ENCODE measurements around the gene ANO10. TPM values are rescaled to one million over a fixed set of nuclear protein-coding genes. Genes with fewer than 3 reads are reported as not detected.

The ANO10 gene
- total RNA-seq, 1 donor = 7.1 TPM

DNA sequence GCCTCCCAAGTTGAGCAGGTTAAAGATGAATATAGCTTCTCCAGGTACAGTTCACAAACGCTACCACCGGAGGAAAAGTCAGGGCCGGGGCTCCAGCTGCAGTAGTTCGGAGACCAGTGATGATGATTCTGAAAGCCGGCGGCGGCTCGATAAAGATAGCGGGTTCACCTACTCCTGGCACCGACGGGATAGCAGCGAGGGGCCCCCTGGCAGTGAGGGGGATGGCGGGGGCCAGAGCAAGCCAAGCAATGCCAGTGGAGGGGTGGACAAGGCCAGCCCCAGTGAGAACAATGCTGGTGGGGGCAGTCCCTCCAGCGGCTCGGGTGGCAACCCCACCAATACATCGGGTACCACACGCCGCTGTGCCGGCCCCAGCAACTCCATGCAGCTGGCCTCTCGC is 274.0 kb downstream of the ANO10 start:
- Histone ChIP-seq H3K9me3 (ENCODE audit: low read depth, low read length) (peaks cover 9% of the 10 kb centered on the region), H3K4me3 (ENCODE audit: low read length) (no peak overlapping the region), H3K27me3 (ENCODE audit: insufficient read depth, low read length) (no peaks in the 10 kb centered on the region), H3K4me1 (ENCODE audit: insufficient read depth, low read length) (peaks cover 30% of the 10 kb centered on the region)

DNA sequence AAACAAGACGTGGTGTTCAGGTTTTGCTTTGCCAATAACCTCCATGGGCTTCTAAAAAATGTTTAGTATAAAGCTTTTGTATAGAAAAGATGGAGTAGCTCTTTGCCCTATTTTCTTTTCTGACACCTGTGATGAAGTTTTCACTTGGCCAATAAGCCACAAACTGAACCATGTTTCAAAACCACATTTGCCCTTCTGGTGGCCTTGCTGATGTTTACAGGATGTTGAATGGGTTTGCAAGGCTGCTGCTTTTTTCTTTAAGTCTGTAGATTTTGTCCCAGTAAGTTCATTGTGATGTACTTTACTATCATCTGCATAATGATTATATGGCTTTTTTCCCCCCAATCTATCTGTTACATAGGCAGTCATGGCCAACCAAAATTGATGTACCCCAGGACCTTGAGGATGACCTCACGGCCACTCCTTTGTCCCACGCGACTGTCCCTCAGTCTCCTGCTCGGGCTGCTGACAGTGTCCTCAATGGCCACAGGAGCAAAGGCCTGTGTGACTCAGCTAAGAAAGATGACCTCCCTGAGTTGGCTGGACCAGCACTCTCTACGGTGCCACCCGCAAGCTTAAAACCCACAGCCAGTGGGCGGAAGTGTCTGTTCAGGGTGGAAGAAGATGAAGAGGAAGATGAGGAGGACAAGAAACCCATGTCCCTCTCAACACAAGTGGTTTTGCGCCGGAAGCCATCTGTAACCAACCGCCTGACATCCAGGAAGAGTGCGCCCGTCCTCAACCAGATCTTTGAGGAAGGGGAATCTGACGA is 274.6 kb downstream of the ANO10 start:
- Histone ChIP-seq H3K27me3 (ENCODE audit: insufficient read depth, low read length) (no peaks in the 10 kb centered on the region), H3K9me3 (ENCODE audit: low read depth, low read length) (peaks cover 5% of the 10 kb centered on the region), H3K4me3 (ENCODE audit: low read length) (no peak overlapping the region), H3K4me1 (ENCODE audit: insufficient read depth, low read length) (peaks cover 33% of the 10 kb centered on the region)

GRCh38 chr3:43345877-43346276 is 275.9 kb downstream of the ANO10 start:
- no peak overlapping the region for H3K4me3 ChIP-seq (ENCODE audit: low read length)
- no peaks in the 10 kb centered on the region for H3K27me3 ChIP-seq (ENCODE audit: insufficient read depth, low read length)
- peaks cover 33% of the 10 kb centered on the region for H3K4me1 ChIP-seq (ENCODE audit: insufficient read depth, low read length)
- no peaks in the 10 kb centered on the region for H3K9me3 ChIP-seq (ENCODE audit: low read depth, low read length)

- Histone ChIP-seq H3K4me1 (ENCODE audit: insufficient read depth, low read length) (peaks cover 33% of the 10 kb centered on the region), H3K9me3 (ENCODE audit: low read depth, low read length) (no peaks in the 10 kb centered on the region), H3K27me3 (ENCODE audit: insufficient read depth, low read length) (no peaks in the 10 kb centered on the region), H3K4me3 (ENCODE audit: low read length) (no peak overlapping the region)
These were observed 276.6 kb downstream of the ANO10 start for GRCh38 chr3:43345246-43345645.

- Histone ChIP-seq H3K4me1 (ENCODE audit: insufficient read depth, low read length) (peaks cover 33% of the 10 kb centered on the region), H3K9me3 (ENCODE audit: low read depth, low read length) (no peaks in the 10 kb centered on the region), H3K27me3 (ENCODE audit: insufficient read depth, low read length) (no peaks in the 10 kb centered on the region), H3K4me3 (ENCODE audit: low read length) (no peak overlapping the region)
These were observed 277.3 kb downstream of the ANO10 start for GRCh38 chr3:43344520-43344919.

DNA sequence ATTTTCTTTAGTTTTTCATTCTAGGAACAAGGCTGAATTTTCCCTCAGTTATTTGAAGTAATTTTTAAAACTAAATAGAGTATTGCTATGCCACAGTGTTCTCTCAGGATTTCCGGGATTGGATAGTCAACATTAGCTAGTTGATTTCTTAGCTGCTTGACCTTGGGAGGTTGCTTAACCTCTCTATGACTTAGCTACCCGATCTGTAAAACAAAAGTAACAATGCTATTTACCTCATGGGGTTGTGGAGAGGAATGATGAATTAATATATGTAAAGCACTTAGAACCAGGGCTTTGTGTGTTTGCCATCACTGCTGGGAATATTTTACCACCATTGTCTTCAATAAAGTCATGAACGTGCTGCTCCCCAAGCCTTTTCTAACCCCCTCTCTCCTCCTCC is 278.0 kb downstream of the ANO10 start:
- Histone ChIP-seq H3K4me1 (ENCODE audit: insufficient read depth, low read length) (peaks cover 33% of the 10 kb centered on the region), H3K9me3 (ENCODE audit: low read depth, low read length) (peaks cover 4% of the 10 kb centered on the region), H3K4me3 (ENCODE audit: low read length) (no peak overlapping the region), H3K27me3 (ENCODE audit: insufficient read depth, low read length) (no peaks in the 10 kb centered on the region)

DNA sequence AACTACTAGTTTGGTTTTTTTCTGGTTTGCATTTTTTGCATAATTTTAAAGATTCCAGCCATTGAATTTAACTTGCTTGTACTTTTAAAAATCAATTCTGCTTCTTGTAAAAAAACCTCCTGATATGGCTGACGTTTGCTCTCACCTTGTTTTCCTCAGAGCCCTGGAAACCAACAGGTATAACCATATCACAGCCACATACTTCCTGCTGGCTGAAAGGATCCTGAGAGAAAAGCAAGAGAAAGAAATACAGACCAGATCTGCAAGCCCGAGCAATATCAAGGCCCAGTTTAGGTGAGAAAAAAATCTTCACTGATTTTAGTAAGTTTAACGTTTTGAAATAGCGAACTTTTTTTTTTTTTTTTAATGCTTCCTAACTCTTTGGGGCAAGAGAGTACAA is 278.6 kb downstream of the ANO10 start:
- H3K4me1 ChIP-seq (ENCODE audit: insufficient read depth, low read length) = peaks cover 30% of the 10 kb centered on the region
- H3K4me3 ChIP-seq (ENCODE audit: low read length) = no peak overlapping the region
- H3K9me3 ChIP-seq (ENCODE audit: low read depth, low read length) = peaks cover 10% of the 10 kb centered on the region
- H3K27me3 ChIP-seq (ENCODE audit: insufficient read depth, low read length) = no peaks in the 10 kb centered on the region

- Histone ChIP-seq H3K4me3 (ENCODE audit: low read length) (no peak overlapping the region), H3K9me3 (ENCODE audit: low read depth, low read length) (peaks cover 20% of the 10 kb centered on the region), H3K4me1 (ENCODE audit: insufficient read depth, low read length) (peaks cover 23% of the 10 kb centered on the region), H3K27me3 (ENCODE audit: insufficient read depth, low read length) (no peaks in the 10 kb centered on the region)
These were observed 280.0 kb downstream of the ANO10 start for GRCh38 chr3:43341788-43342187.

DNA sequence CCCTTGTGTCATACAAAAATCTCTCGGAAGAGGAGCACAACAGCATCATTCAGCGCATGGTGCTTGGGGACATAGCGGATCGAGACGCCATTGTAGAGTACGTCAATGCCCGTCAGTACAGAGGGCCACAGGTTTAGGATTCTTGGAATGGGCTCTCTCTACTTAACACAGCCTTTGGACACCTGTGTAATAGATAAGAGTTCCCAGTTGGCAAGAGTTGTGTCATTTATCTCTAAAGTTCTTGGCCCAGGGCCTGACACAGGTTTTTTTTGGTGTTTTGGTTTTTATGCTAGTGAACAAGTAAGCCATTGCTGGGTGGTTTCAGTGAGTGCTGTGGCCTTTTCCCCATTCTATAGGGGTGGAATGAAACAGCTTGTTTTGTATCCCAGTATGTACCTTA is 281.4 kb downstream of the ANO10 start:
- peaks cover 12% of the 10 kb centered on the region for H3K4me1 ChIP-seq (ENCODE audit: insufficient read depth, low read length)
- H3K27me3 ChIP-seq (ENCODE audit: insufficient read depth, low read length) = no peaks in the 10 kb centered on the region
- H3K9me3 ChIP-seq (ENCODE audit: low read depth, low read length) = peaks cover 28% of the 10 kb centered on the region
- no peak overlapping the region for H3K4me3 ChIP-seq (ENCODE audit: low read length)

DNA sequence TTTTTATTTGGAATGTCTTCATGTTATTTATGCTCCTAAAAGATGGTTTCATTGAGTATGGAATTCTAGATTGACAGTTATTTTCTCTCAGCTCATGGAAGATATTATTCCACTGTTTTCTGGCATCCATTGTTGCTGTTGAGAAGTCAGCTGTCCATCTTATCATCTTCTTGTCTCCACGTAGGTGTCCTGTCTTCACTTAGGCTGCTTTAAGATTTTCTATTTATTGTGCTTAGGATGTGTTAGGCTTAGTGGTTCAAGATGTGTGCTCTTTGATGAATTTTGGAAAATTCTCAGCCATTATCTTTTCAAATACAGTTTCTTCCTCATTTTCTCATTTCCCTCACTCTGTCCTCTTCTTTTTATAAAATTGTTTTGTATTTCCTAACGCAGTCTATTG is 283.5 kb downstream of the ANO10 start:
- Histone ChIP-seq H3K4me3 (ENCODE audit: low read length) (no peak overlapping the region), H3K9me3 (ENCODE audit: low read depth, low read length) (peaks cover 31% of the 10 kb centered on the region), H3K4me1 (ENCODE audit: insufficient read depth, low read length) (peaks cover 4% of the 10 kb centered on the region), H3K27me3 (ENCODE audit: insufficient read depth, low read length) (no peaks in the 10 kb centered on the region)

GRCh38 chr3:43335799-43336198 is 286.0 kb downstream of the ANO10 start:
- Histone ChIP-seq H3K4me3 (ENCODE audit: low read length) (no peak overlapping the region), H3K27me3 (ENCODE audit: insufficient read depth, low read length) (no peaks in the 10 kb centered on the region), H3K4me1 (ENCODE audit: insufficient read depth, low read length) (peaks cover 6% of the 10 kb centered on the region), H3K9me3 (ENCODE audit: low read depth, low read length) (peaks cover 31% of the 10 kb centered on the region)

DNA sequence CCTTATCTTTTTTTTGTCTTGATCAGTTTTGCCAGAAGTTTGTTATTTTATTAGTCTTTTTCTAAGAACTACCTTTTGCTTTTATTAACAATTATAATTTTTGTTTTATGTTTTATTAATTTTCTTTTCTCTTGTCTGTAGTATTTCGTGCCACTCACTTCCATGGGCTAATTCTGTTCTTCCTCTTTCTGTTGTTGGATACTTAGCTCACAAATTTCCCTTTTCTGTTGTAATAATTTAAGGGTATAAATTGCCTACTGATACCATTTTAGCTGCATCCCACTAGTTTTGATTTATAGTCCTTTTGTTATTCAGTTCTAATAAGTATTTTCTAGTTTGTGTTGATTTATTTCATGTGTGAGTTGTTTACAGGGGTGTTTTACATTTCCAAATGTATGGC is 286.8 kb downstream of the ANO10 start:
- no peak overlapping the region for H3K4me3 ChIP-seq (ENCODE audit: low read length)
- H3K4me1 ChIP-seq (ENCODE audit: insufficient read depth, low read length) = peaks cover 12% of the 10 kb centered on the region
- H3K9me3 ChIP-seq (ENCODE audit: low read depth, low read length) = peaks cover 31% of the 10 kb centered on the region
- H3K27me3 ChIP-seq (ENCODE audit: insufficient read depth, low read length) = no peaks in the 10 kb centered on the region

- no peaks in the 10 kb centered on the region for H3K27me3 ChIP-seq (ENCODE audit: insufficient read depth, low read length)
- peaks cover 36% of the 10 kb centered on the region for H3K4me1 ChIP-seq (ENCODE audit: insufficient read depth, low read length)
- H3K9me3 ChIP-seq (ENCODE audit: low read depth, low read length) = peaks cover 11% of the 10 kb centered on the region
- no peak overlapping the region for H3K4me3 ChIP-seq (ENCODE audit: low read length)
These were observed 290.4 kb downstream of the ANO10 start for GRCh38 chr3:43331381-43331780.

DNA sequence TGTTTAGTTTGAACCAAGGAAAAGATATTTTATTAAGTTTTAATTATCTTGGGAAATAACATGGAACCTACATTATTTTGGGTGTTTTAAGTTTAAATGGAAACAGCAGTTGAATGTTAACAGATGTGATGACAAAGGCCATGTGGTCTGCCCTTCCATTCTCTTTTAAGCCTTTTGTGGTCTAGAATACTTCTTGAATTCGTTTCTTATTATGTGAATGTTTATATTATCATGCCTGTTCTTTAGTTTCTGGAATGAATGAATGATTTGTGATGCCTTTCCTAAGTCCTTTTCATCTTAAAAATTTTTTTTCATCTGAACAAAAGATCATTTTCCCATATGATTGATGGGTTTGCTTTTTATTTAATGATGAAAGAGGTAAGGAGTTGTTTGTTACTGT is 290.8 kb downstream of the ANO10 start:
- H3K4me3 ChIP-seq (ENCODE audit: low read length) = no peak overlapping the region
- H3K27me3 ChIP-seq (ENCODE audit: insufficient read depth, low read length) = no peaks in the 10 kb centered on the region
- peaks cover 40% of the 10 kb centered on the region for H3K4me1 ChIP-seq (ENCODE audit: insufficient read depth, low read length)
- H3K9me3 ChIP-seq (ENCODE audit: low read depth, low read length) = peaks cover 10% of the 10 kb centered on the region

DNA sequence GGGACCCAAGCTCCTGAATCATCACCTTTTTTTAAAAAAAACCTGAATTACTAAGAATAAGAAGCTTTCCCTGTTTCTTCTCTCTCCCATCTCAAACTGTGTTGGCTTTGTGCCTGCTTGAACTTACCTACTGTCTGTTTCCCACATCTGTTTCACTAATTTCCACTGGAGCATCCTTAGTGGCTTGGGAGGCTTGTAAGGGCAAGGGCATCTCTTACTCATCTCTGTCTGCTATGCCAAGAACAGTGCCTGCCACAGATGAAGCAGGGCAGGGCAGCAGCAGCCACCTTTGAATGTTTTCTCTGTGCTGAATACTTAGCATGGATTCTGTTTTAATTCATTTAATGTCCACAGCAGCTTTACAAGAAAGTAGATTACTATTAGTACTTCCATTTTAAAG is 293.2 kb downstream of the ANO10 start:
- no peaks in the 10 kb centered on the region for H3K9me3 ChIP-seq (ENCODE audit: low read depth, low read length)
- H3K4me1 ChIP-seq (ENCODE audit: insufficient read depth, low read length) = peaks cover 56% of the 10 kb centered on the region
- H3K27me3 ChIP-seq (ENCODE audit: insufficient read depth, low read length) = no peaks in the 10 kb centered on the region

GRCh38 chr3:43327582-43327979 is 294.2 kb downstream of the ANO10 start:
- no peaks in the 10 kb centered on the region for H3K9me3 ChIP-seq (ENCODE audit: low read depth, low read length)
- H3K4me3 ChIP-seq (ENCODE audit: low read length) = no peak overlapping the region
- H3K27me3 ChIP-seq (ENCODE audit: insufficient read depth, low read length) = no peaks in the 10 kb centered on the region
- H3K4me1 ChIP-seq (ENCODE audit: insufficient read depth, low read length) = peaks cover 57% of the 10 kb centered on the region

More for the DNA sequence above, 293.2 kb downstream of the ANO10 start:
- H3K4me3 ChIP-seq (ENCODE audit: low read length) = no peak overlapping the region

Data from mononuclear cell (primary cell).